Measurements from ENCODE around the gene AKT2.

DNA sequence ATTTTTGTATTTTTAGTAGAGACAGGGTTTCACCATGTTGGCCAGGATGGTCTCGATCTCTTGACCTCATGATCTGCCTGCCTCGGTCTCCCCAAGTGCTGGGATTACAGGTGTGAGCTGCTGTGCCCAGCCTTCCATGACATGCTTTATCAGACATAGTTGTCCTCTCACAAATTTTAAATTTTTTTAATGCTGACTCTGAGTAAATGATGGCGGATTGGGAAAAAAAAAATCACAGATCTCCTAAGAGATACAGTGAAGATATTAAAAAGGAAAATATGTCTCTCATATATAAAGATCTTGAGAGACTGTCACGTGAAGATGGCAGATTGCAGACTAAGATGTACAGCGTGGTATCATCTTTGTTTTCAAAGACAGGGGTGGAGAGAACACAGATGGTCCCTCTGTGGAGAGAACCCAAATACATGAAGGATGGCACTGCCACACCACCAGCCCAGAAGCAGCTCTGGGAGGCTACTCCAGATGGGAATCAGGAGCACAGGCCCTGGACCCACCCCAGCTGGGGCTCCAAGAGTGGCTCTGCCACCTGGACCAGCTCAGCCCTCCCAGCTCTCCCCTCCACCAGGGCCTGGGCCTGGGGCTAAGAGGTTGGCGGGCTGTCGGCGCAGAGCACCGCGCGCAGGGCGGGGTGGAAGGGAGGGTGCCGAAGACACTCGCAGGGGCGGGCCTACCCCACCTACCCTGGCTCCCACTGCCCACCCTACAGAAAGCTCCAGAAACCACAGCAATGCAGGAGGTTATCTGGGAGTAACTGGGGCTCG is 38.7 kb downstream of the AKT2 start:
- TF ChIP-seq CTCF (IDR thresholded peaks at IDR 0.05; ENCODE audit: low read length) (no peak), EZH2phosphoT487 (IDR thresholded peaks at IDR 0.05; ENCODE audit: low read length) (no peak), EZH2 (optimal IDR thresholded peaks at IDR 0.05; ENCODE audit: low read depth, low read length) (no peak)

Data from MM.1S (cell line).